ENCODE measurements around the gene ANTXR1.

ANTXR1 gene

GRCh38 chr2:69211048-69211447, 198.1 kb downstream of the ANTXR1 start:
- no peaks in the 10 kb centered on the region for H3K9me3 ChIP-seq (ENCODE audit: low read length)
- H3K4me1 ChIP-seq (ENCODE audit: insufficient read depth, low read length) = peaks cover 26% of the 10 kb centered on the region
- H3K27ac ChIP-seq (ENCODE audit: low read depth, low read length) = no peak overlapping the region
- no peaks in the 10 kb centered on the region for H3K27me3 ChIP-seq (ENCODE audit: control insufficient read depth in 1 of 2, insufficient read depth in 2 of 2, low read length in 2 of 2)
- no peak overlapping the region for H3K9ac ChIP-seq (ENCODE audit: low read length)
- no peak overlapping the region for H3K4me3 ChIP-seq (ENCODE audit: low read depth in 1 of 2, low read length in 2 of 2)
- peaks cover 14% of the 10 kb centered on the region for H3K36me3 ChIP-seq (ENCODE audit: insufficient read depth, low read length)

DNA sequence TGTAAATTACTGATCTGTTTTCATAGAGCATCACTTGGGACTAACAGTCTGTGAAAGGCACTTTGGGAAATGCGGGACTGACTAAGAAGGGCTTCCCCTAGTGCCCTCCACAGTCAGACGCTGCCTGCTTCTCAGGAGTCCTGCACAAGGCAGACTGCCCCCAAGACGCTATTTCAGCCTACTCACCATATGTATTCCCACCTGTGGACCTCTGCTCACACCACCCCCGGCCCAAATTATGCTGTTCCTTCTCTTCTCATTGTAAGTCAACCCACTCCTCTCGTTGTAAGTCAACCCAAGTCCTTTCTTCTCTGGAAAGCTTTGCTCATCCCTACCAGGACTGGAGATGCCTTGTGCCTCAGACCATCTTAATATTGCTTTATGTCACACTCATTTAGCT, 198.7 kb downstream of the ANTXR1 start:
- Histone ChIP-seq H3K36me3 (ENCODE audit: insufficient read depth, low read length) (peaks cover 8% of the 10 kb centered on the region), H3K4me1 (ENCODE audit: insufficient read depth, low read length) (peaks cover 26% of the 10 kb centered on the region), H3K27me3 (ENCODE audit: control insufficient read depth in 1 of 2, insufficient read depth in 2 of 2, low read length in 2 of 2) (no peaks in the 10 kb centered on the region), H3K9ac (ENCODE audit: low read length) (no peak overlapping the region), H3K4me3 (ENCODE audit: low read depth in 1 of 2, low read length in 2 of 2) (no peak overlapping the region), H3K27ac (ENCODE audit: low read depth, low read length) (no peak overlapping the region), H3K9me3 (ENCODE audit: low read length) (no peaks in the 10 kb centered on the region)

DNA sequence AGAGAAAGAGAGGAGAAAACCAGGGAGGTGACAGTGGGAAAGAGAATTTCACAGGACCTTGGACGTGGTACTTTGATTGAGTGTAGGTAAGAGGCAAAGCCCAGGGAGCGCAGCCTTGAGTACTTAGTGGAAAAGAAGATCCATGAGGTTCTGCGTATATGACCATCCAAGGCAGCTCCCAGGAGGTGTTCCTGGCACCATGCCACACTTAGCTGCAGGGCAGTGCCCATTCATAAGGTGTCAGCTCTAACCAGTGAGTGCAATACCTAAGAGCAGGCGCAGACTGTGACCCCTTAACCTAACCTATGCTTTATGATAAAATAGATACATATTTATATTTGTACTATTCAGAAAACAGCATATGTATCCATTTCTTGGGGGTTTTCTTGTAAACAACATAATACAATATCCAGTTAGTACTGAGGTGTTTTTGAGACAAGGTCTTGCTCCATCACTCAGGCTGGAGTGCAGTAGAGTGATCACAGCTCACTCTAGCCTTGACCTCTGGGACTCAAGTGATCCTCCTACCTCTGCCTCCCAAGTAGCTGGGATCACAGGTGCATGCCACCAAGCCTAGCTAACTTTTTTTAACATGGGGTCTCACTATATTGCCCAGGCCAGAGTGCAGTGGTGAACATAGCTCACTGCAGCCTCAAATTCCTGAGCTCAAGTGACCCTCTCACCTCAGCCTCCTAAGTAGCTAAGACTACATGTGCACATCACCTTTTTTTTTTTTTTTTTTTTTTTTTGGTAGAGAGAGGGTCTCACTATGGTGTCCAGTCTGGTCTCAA, 199.5 kb downstream of the ANTXR1 start:
- Histone ChIP-seq H3K9me3 (ENCODE audit: low read length) (no peaks in the 10 kb centered on the region), H3K4me1 (ENCODE audit: insufficient read depth, low read length) (peaks cover 26% of the 10 kb centered on the region), H3K4me3 (ENCODE audit: low read depth in 1 of 2, low read length in 2 of 2) (no peak overlapping the region), H3K27me3 (ENCODE audit: control insufficient read depth in 1 of 2, insufficient read depth in 2 of 2, low read length in 2 of 2) (no peaks in the 10 kb centered on the region), H3K9ac (ENCODE audit: low read length) (no peak overlapping the region), H3K36me3 (ENCODE audit: insufficient read depth, low read length) (peaks cover 6% of the 10 kb centered on the region), H3K27ac (ENCODE audit: low read depth, low read length) (no peak overlapping the region)

DNA sequence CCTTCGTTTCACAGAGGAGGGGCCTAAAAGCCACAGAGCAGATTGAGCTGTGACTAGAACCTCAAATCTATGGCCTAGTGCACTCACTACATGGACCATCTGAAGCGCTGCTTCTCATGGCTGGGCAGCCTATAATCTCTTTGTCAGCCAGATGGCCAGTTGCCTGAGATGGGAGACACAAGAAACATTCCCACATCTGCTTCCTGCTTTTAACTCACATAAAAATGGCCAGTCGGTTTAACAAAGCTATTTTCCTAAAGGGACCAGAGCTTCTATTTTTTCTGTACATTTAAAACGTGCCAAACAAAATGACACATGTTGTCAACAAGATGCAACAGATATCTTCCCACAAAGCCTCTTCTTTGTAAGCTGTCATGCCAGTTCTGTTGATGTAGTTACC, 200.2 kb downstream of the ANTXR1 start:
- H3K27ac ChIP-seq (ENCODE audit: low read depth, low read length) = no peak overlapping the region
- H3K36me3 ChIP-seq (ENCODE audit: insufficient read depth, low read length) = peaks cover 6% of the 10 kb centered on the region
- no peak overlapping the region for H3K4me3 ChIP-seq (ENCODE audit: low read depth in 1 of 2, low read length in 2 of 2)
- no peak overlapping the region for H3K9ac ChIP-seq (ENCODE audit: low read length)
- H3K4me1 ChIP-seq (ENCODE audit: insufficient read depth, low read length) = peaks cover 26% of the 10 kb centered on the region
- no peaks in the 10 kb centered on the region for H3K27me3 ChIP-seq (ENCODE audit: control insufficient read depth in 1 of 2, insufficient read depth in 2 of 2, low read length in 2 of 2)
- H3K9me3 ChIP-seq (ENCODE audit: low read length) = no peaks in the 10 kb centered on the region

- Histone ChIP-seq H3K27ac (ENCODE audit: low read depth, low read length) (no peak overlapping the region), H3K36me3 (ENCODE audit: insufficient read depth, low read length) (peaks cover 6% of the 10 kb centered on the region), H3K27me3 (ENCODE audit: control insufficient read depth in 1 of 2, insufficient read depth in 2 of 2, low read length in 2 of 2) (no peaks in the 10 kb centered on the region), H3K4me3 (ENCODE audit: low read depth in 1 of 2, low read length in 2 of 2) (no peak overlapping the region), H3K4me1 (ENCODE audit: insufficient read depth, low read length) (peaks cover 26% of the 10 kb centered on the region), H3K9ac (ENCODE audit: low read length) (no peak overlapping the region), H3K9me3 (ENCODE audit: low read length) (no peaks in the 10 kb centered on the region)
These were observed 200.8 kb downstream of the ANTXR1 start for GRCh38 chr2:69213782-69214181.

GRCh38 chr2:69214898-69215297, 201.9 kb downstream of the ANTXR1 start:
- H3K36me3 ChIP-seq (ENCODE audit: insufficient read depth, low read length) = peaks cover 6% of the 10 kb centered on the region
- no peak overlapping the region for H3K4me3 ChIP-seq (ENCODE audit: low read depth in 1 of 2, low read length in 2 of 2)
- no peak overlapping the region for H3K9ac ChIP-seq (ENCODE audit: low read length)
- H3K27ac ChIP-seq (ENCODE audit: low read depth, low read length) = no peak overlapping the region
- no peaks in the 10 kb centered on the region for H3K27me3 ChIP-seq (ENCODE audit: control insufficient read depth in 1 of 2, insufficient read depth in 2 of 2, low read length in 2 of 2)
- no peaks in the 10 kb centered on the region for H3K9me3 ChIP-seq (ENCODE audit: low read length)
- H3K4me1 ChIP-seq (ENCODE audit: insufficient read depth, low read length) = peaks cover 26% of the 10 kb centered on the region

DNA sequence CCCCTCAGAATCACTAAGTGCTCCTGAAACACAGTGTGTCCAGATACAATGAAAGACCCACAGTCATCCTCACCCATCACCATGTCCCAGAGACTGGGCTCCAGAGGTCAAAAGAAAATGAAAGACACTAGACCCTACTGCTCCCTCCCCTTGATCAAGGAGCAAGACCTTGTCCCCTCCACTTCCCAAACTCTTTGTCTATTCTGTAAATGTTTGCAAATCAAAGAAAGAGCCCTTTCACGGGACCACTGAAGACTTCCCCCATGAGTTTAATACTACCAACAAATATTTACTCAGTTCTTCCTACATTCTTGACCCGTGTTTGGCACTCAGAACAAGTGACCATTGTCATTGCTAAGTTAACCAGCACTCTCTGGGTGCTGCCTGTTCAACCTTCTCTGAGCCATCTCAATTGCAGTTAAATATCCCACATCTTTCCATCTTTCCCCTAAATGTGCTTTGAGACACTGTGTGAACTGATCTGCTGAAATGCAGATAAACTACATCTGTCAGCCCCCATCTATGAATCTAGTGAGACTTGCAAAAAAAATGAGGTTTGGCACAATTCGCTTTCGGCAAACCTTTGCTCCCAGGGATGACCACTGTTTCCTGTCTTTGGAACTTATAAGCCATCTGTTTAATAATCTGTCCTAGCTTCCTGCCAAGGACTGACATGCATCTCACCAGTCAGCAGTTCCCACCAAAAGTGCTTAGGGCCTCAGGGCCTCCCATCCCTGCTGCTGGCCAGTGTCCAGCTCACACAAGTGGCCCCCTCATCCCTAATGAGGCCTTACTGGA, 203.8 kb downstream of the ANTXR1 start:
- Histone ChIP-seq H3K9me3 (ENCODE audit: low read length) (no peaks in the 10 kb centered on the region), H3K36me3 (ENCODE audit: insufficient read depth, low read length) (peaks cover 5% of the 10 kb centered on the region), H3K9ac (ENCODE audit: low read length) (no peak overlapping the region), H3K4me3 (ENCODE audit: low read depth in 1 of 2, low read length in 2 of 2) (no peak overlapping the region), H3K27me3 (ENCODE audit: control insufficient read depth in 1 of 2, insufficient read depth in 2 of 2, low read length in 2 of 2) (no peaks in the 10 kb centered on the region), H3K27ac (ENCODE audit: low read depth, low read length) (no peak overlapping the region), H3K4me1 (ENCODE audit: insufficient read depth, low read length) (peaks cover 26% of the 10 kb centered on the region)

GRCh38 chr2:69217333-69218080, 204.5 kb downstream of the ANTXR1 start:
- Histone ChIP-seq H3K4me1 (ENCODE audit: insufficient read depth, low read length) (peaks cover 34% of the 10 kb centered on the region), H3K4me3 (ENCODE audit: low read depth in 1 of 2, low read length in 2 of 2) (no peak overlapping the region)

DNA sequence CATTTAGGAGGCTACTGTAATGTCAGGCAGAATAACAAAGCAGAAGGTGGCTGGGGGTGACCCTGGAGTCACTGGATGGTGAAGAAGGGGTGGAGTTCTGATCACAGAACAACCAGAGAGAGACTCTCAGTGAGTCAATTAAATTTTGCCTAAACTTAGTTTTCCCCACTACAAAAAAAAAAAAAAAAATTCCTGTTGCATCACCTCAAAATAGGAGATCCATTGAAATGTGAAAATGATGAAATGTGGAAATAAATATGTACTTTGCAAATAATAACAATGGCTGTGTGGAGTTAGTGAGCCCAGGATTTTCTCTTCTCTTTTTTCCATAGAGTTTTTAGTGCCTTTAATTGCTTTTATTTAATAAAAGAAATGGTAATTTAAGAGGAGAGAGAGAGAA, 208.5 kb downstream of the ANTXR1 start:
- no peak overlapping the region for H3K4me3 ChIP-seq (ENCODE audit: low read depth in 1 of 2, low read length in 2 of 2)
- no peak overlapping the region for H3K27ac ChIP-seq (ENCODE audit: low read depth, low read length)
- no peaks in the 10 kb centered on the region for H3K27me3 ChIP-seq (ENCODE audit: control insufficient read depth in 1 of 2, insufficient read depth in 2 of 2, low read length in 2 of 2)
- no peaks in the 10 kb centered on the region for H3K36me3 ChIP-seq (ENCODE audit: insufficient read depth, low read length)
- H3K4me1 ChIP-seq (ENCODE audit: insufficient read depth, low read length) = peaks cover 18% of the 10 kb centered on the region
- no peak overlapping the region for H3K9ac ChIP-seq (ENCODE audit: low read length)
- no peaks in the 10 kb centered on the region for H3K9me3 ChIP-seq (ENCODE audit: low read length)

More at GRCh38 chr2:69217333-69218080, 204.5 kb downstream of the ANTXR1 start:
- no peaks in the 10 kb centered on the region for H3K9me3 ChIP-seq (ENCODE audit: low read length)
- H3K27ac ChIP-seq (ENCODE audit: low read depth, low read length) = no peak overlapping the region
- no peaks in the 10 kb centered on the region for H3K36me3 ChIP-seq (ENCODE audit: insufficient read depth, low read length)
- no peaks in the 10 kb centered on the region for H3K27me3 ChIP-seq (ENCODE audit: control insufficient read depth in 1 of 2, insufficient read depth in 2 of 2, low read length in 2 of 2)
- no peak overlapping the region for H3K9ac ChIP-seq (ENCODE audit: low read length)

DNA sequence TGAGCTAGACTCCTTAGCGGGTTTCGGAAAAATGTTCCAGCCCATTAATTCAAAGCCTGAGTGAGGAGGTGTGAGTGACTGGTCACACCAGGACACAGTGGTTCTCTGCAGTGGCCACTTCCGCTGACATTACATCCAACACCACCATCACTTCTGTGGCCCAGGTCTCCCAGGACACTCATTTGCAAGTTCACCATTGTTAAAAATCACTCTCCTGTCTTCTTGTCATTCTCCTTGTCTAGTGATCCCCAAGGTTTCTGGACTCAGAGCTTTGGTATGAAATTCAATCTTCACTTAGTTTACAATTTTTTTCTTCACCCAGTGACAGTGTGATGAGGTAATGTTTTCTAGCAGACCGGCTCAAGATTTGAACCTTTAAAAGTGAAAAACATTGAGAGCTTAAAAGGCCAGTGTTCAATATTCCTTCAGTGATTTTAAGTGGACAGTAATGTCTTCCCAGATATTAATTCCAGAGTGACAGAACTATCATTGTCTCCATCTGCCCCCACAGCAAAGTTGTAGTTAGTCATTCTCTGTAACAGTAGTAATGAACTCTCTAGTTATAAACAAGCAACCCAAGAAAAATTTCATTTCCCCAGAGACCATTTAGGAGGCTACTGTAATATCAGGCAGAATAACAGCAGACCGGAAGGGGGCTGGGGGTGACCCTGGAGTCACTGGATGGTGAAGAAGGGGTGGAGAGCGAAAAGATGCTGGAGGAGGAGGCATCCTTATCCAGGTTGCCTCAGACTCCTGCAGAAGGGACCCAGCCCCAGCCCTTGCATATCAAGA, 209.2 kb downstream of the ANTXR1 start:
- Histone ChIP-seq H3K9me3 (ENCODE audit: low read length) (no peaks in the 10 kb centered on the region), H3K36me3 (ENCODE audit: insufficient read depth, low read length) (no peaks in the 10 kb centered on the region), H3K4me3 (ENCODE audit: low read depth in 1 of 2, low read length in 2 of 2) (no peak overlapping the region), H3K9ac (ENCODE audit: low read length) (no peak overlapping the region), H3K4me1 (ENCODE audit: insufficient read depth, low read length) (peaks cover 18% of the 10 kb centered on the region), H3K27ac (ENCODE audit: low read depth, low read length) (no peak overlapping the region), H3K27me3 (ENCODE audit: control insufficient read depth in 1 of 2, insufficient read depth in 2 of 2, low read length in 2 of 2) (no peaks in the 10 kb centered on the region)
